CD4-positive, alpha-beta memory T cell (primary cell): ENCODE results near the gene TCERG1L. TPM values are rescaled to one million over a fixed set of nuclear protein-coding genes. Genes with fewer than 3 reads are reported as not detected.

Experiments
- CTCF ChIA-PET: fragments of 350-600 bp; sonication (Branson Sonifier 250); formaldehyde crosslinking; loops from one replicate; lab custom pipeline; 2021; ENCODE audit warnings: inconsistent platforms; ENCODE audit not compliant: partially characterized antibody; lab: Charles Lee
- POLR2A ChIA-PET: fragments of 350-600 bp; sonication (Branson Sonifier 250); formaldehyde crosslinking; loops from one replicate; lab custom pipeline; 2021; ENCODE audit not compliant: partially characterized antibody; lab: Charles Lee
- DNase-seq, 5 donors: peaks; one replicate each; pipeline versions ENCODE4 v3.0.0 to v3.0.0-alpha.2; 2020 to 2022; ENCODE audit warnings: mixed read lengths in 1 of 5
- H3K27ac ChIP-seq: one replicate; pipeline ENCODE4 v1.7.0; 2013; ENCODE audit warnings: low read depth, low read length
- H3K27me3 ChIP-seq: 2 replicates; pipeline ENCODE4 v1.7.0; 2013; ENCODE audit warnings: mild to moderate bottlenecking, low read length, moderate library complexity; ENCODE audit not compliant: insufficient read depth
- H3K36me3 ChIP-seq: 2 replicates; pipeline ENCODE4 v1.7.0; 2013; ENCODE audit warnings: mild to moderate bottlenecking, low read length, moderate library complexity; ENCODE audit not compliant: insufficient read depth
- H3K4me1 ChIP-seq: 2 replicates; pipeline ENCODE4 v1.7.0; 2013; ENCODE audit warnings: mild to moderate bottlenecking, low read length, moderate library complexity; ENCODE audit not compliant: insufficient read depth
- H3K4me3 ChIP-seq, 2 donors: one replicate each; pipeline ENCODE4 v1.7.0; 2013; ENCODE audit warnings: low read length in 2 of 2, mild to moderate bottlenecking in 1 of 2
- H3K9me3 ChIP-seq, 2 donors: one replicate each; pipeline ENCODE4 v1.7.0; 2013; ENCODE audit warnings: low read length in 2 of 2, control low read depth in 1 of 2; ENCODE audit not compliant: control insufficient read depth in 1 of 2
- H3K27ac Mint-ChIP-seq, 7 donors: one replicate each; pipeline ENCODE4 v1.8.0; 2020 to 2021; ENCODE audit warnings: mixed read lengths in 7 of 7, mild to moderate bottlenecking in 6 of 7, inconsistent platforms in 3 of 7, moderate library complexity in 3 of 7
- H3K27me3 Mint-ChIP-seq, 2 donors: one replicate each; pipeline ENCODE4 v1.8.0; 2020 to 2021; ENCODE audit warnings: mixed read lengths in 2 of 2
- H3K36me3 Mint-ChIP-seq, 2 donors: one replicate each; pipeline ENCODE4 v1.8.0; 2020 to 2021; ENCODE audit warnings: mixed read lengths in 2 of 2, inconsistent platforms in 1 of 2, mild to moderate bottlenecking in 1 of 2
- H3K4me1 Mint-ChIP-seq, 4 donors: one replicate each; pipeline ENCODE4 v1.8.0; 2020 to 2021; ENCODE audit warnings: mixed read lengths in 4 of 4, mild to moderate bottlenecking in 1 of 4
- H3K4me3 Mint-ChIP-seq, 8 donors: one replicate each; pipeline ENCODE4 v1.8.0; 2020 to 2021; ENCODE audit warnings: mixed read lengths in 8 of 8, mild to moderate bottlenecking in 7 of 8, moderate library complexity in 6 of 8, inconsistent platforms in 3 of 8
- H3K9me3 Mint-ChIP-seq, 8 donors: one replicate each; pipeline ENCODE4 v1.8.0; 2020 to 2021; ENCODE audit warnings: mixed read lengths in 8 of 8, mild to moderate bottlenecking in 5 of 8, inconsistent platforms in 3 of 8, moderate library complexity in 1 of 8
- intact Hi-C: fragments of 100-400 bp; cut with micrococcal nuclease; formaldehyde crosslinking; loops from one replicate; pipeline ENCODE4 v1.15.1; 2023
- polyA plus RNA-seq, 2 donors: library from polyadenylated mRNA; unstranded; fragments of 300-500 nt; fragmentation: Illumina TruSeq; gene quantifications; one replicate each; pipeline ENCODE4 v1.2.3, GENCODE V29; 2021
- total RNA-seq, 2 experiments: library from RNA; stranded (reverse); gene quantifications; one replicate each; pipeline ENCODE4 v1.2.3, GENCODE V29; 2021

The TCERG1L gene
- total and polyA plus RNA-seq, 4 experiments from 2014 or later = not detected

DNA sequence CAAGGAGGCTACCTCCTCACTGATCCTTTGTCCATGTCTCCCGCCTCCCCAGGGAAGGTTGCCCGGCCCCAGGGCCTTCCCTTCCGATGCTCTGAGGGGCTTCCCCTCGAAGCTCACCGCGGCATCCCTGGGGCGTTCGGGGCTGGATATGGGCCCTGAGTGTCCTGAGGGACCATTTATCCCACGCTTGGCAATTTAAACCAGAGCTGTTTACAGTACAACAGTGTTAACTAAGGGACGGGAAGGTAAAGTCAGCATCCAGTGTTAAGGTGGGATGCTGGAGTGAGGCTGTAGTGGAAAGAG, 92.0 kb downstream of the TCERG1L start:
- no peak overlapping the region for H3K4me3 Mint-ChIP-seq
- DNase-seq = no peak

DNA sequence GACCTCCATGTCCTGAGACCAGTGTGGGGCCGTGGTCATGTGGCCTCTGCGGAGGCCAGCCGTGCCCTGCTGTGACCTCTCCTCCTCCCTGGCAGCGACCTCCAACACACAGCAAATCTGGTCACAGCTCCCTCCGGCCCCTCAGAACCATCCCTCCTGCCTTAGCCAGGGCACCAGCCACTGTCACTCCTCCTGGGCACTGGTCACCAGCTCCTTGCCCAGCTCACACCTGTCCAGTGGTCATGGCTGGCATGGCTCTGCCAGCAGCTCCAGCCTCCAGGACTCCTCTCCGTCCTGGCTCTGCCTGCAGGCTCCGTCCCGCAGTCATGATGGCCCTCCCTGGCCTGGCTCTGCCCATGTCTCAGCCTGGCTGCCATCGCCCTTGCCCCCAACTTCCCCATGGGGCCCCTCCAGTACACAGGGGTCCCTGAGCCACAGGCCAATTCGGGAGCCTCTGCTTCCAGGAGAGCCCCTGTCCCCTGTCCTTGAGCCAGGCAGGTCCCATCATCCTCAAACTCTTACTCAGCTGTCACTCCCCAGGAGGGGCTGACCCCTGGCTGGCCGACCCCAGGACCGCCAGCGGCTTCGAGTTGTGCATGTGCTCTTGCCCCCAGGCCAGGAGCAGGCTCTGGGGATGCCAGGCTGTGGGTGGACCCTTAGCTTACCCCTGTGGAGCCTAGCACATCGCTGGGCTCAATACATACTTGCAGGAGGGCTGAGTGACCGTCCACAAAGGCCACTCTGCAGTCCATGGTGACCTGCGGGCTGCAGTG, 92.5 kb downstream of the TCERG1L start:
- H3K9me3 Mint-ChIP-seq = peaks cover 0 to 6% (median 0%) of the 10 kb centered on the region in 8 donors
- H3K27me3 Mint-ChIP-seq = peaks cover 0 to 1% of the 10 kb centered on the region in 2 donors
- DNase-seq = no peak

More for the DNA sequence above, 92.0 kb downstream of the TCERG1L start:
- H3K9me3 ChIP-seq = no peaks in the 10 kb centered on the region
- ChIA-PET POLR2A (no interaction called here), CTCF (no interaction called here)
- no peak overlapping the region for H3K4me3 ChIP-seq
- no peaks in the 10 kb centered on the region for H3K36me3 ChIP-seq
- Mint-ChIP-seq H3K4me1 (no peaks in the 10 kb centered on the region), H3K27ac (no peak overlapping the region), H3K9me3 (peaks cover 0 to 6% (median 0%) of the 10 kb centered on the region in 8 donors), H3K36me3 (no peaks in the 10 kb centered on the region), H3K27me3 (no peaks in the 10 kb centered on the region)
- no peaks in the 10 kb centered on the region for H3K4me1 ChIP-seq
- H3K27ac ChIP-seq = no peak overlapping the region
- H3K27me3 ChIP-seq = no peaks in the 10 kb centered on the region
- intact Hi-C loops = no loop called here

DNA sequence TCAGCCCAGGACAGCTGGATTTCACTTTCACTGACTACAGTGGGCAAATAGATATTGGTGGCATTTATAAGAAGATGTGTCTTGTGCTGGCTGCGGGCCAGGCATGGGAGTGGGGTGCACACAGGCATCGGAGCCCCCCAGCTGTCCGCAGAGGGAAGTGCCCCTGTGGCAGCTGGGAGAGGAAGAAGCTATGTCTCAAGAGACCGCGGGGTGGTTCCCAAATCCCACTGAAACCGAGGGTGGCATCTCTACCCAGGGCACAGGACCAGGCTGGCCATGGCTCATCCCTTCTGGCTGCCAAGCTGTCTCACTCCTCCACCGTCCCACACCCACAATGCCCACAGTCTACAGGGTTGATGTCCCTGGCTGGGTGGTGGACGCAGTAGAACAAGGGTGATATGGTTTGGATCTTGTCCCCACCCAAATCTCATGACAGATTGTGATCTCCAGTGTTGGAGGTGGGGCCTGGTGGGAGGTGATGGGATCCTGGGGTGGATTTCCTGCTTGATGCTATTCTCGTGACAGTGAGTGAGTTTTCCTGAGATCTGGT, 94.8 kb downstream of the TCERG1L start:
- H3K4me1 Mint-ChIP-seq = no peaks in the 10 kb centered on the region
- no peak overlapping the region for H3K4me3 ChIP-seq
- H3K9me3 ChIP-seq = no peaks in the 10 kb centered on the region
- no peaks in the 10 kb centered on the region for H3K36me3 ChIP-seq
- intact Hi-C loops = no loop called here
- DNase-seq = no peak
- H3K27me3 Mint-ChIP-seq = peaks cover 0 to 1% of the 10 kb centered on the region in 2 donors
- H3K27ac Mint-ChIP-seq = no peak overlapping the region
- no peaks in the 10 kb centered on the region for H3K4me1 ChIP-seq
- H3K27me3 ChIP-seq = no peaks in the 10 kb centered on the region
- no peak overlapping the region for H3K4me3 Mint-ChIP-seq
- H3K27ac ChIP-seq = no peak overlapping the region
- ChIA-PET POLR2A (no interaction called here), CTCF (interaction anchor here (0.8 kb wide), 1 partner anchor 16 kb away, joined by 3 read pairs; no protein-coding TSS in a partner anchor)
- no peaks in the 10 kb centered on the region for H3K36me3 Mint-ChIP-seq
- peaks cover 0 to 3% (median 0%) of the 10 kb centered on the region in 8 donors for H3K9me3 Mint-ChIP-seq

More for the DNA sequence above, 92.5 kb downstream of the TCERG1L start:
- Mint-ChIP-seq H3K27ac (no peak overlapping the region), H3K36me3 (no peaks in the 10 kb centered on the region), H3K4me1 (no peaks in the 10 kb centered on the region), H3K4me3 (no peak overlapping the region)
- Histone ChIP-seq H3K36me3 (no peaks in the 10 kb centered on the region), H3K27me3 (no peaks in the 10 kb centered on the region), H3K4me1 (no peaks in the 10 kb centered on the region), H3K27ac (no peak overlapping the region), H3K4me3 (no peak overlapping the region), H3K9me3 (no peaks in the 10 kb centered on the region)
- CTCF ChIA-PET = no interaction called here
- intact Hi-C loops = no loop called here
- POLR2A ChIA-PET = no interaction called here

DNA sequence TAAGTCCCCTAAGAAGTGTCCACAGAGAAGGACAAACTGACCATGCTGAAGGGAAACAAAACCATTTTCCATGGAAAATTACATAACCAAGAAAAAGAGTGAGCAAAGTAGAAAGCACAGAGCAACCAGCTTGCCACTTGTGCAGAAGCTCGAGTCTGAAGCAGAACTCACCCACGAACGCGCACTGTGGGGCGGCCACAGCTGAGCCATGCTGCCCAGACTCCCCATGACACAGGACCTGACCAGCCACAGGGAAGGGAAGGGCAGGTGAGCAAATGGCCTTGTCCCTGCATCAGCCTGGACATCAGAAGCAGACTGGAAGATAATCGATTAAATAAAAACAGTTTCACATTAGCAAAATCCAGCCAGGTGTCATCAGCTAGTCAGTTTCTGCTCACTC, 95.7 kb downstream of the TCERG1L start:
- Mint-ChIP-seq H3K27ac (no peak overlapping the region), H3K4me1 (no peaks in the 10 kb centered on the region), H3K27me3 (peaks cover 0 to 1% of the 10 kb centered on the region in 2 donors), H3K9me3 (peaks cover 0 to 3% (median 0%) of the 10 kb centered on the region in 8 donors), H3K36me3 (no peaks in the 10 kb centered on the region), H3K4me3 (no peak overlapping the region)
- Histone ChIP-seq H3K27ac (no peak overlapping the region), H3K9me3 (no peaks in the 10 kb centered on the region), H3K27me3 (no peaks in the 10 kb centered on the region), H3K4me3 (no peak overlapping the region), H3K4me1 (no peaks in the 10 kb centered on the region), H3K36me3 (no peaks in the 10 kb centered on the region)
- no peak for DNase-seq
- ChIA-PET CTCF (interaction anchor here (0.8 kb wide), 1 partner anchor 15 kb away, joined by 3 read pairs; no protein-coding TSS in a partner anchor), POLR2A (no interaction called here)
- intact Hi-C loops = no loop called here

DNA sequence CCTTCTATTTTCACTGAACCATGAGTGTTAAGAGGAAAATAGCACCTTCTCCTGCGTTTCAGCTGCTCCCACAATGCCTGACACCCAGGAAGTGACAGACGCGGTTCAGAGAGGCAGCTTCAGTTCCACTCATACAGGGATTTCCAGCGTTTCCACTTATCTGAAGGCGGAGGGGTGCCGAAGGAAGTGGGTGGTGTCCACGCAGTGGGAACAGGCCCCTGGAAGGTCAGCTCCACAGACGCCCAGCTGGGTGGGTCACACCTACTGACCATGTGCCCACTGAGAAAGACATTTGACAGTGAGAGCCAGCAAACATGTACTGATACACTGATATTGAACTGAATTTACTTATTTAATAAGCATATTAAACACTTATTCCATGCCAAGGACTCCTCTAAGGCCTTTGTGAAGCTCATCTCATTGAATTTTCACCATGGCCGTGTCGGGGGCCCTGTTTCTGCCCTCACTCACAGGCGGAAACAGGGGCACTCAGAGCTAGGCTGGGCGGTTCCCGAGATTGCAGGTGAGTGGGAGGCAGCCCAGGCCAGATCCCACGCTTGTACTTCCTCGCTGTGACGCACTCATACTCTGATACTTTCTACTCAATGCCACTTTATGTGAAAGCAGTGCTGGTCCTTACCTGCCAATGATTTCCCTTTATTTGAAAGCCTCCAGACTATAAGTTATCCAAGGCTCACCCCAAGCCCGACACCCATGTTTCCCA, 96.8 kb downstream of the TCERG1L start:
- no peaks in the 10 kb centered on the region for H3K4me1 Mint-ChIP-seq
- Histone ChIP-seq H3K4me3 (no peak overlapping the region), H3K9me3 (no peaks in the 10 kb centered on the region), H3K27me3 (no peaks in the 10 kb centered on the region), H3K36me3 (no peaks in the 10 kb centered on the region), H3K4me1 (no peaks in the 10 kb centered on the region), H3K27ac (no peak overlapping the region)
- peaks cover 0 to 1% of the 10 kb centered on the region in 2 donors for H3K27me3 Mint-ChIP-seq
- no peak overlapping the region for H3K4me3 Mint-ChIP-seq
- H3K9me3 Mint-ChIP-seq = peaks cover 0 to 3% (median 0%) of the 10 kb centered on the region in 8 donors
- CTCF ChIA-PET = no interaction called here
- H3K27ac Mint-ChIP-seq = no peak overlapping the region
- intact Hi-C loops = no loop called here
- POLR2A ChIA-PET = no interaction called here
- no peak for DNase-seq
- H3K36me3 Mint-ChIP-seq = no peaks in the 10 kb centered on the region

DNA sequence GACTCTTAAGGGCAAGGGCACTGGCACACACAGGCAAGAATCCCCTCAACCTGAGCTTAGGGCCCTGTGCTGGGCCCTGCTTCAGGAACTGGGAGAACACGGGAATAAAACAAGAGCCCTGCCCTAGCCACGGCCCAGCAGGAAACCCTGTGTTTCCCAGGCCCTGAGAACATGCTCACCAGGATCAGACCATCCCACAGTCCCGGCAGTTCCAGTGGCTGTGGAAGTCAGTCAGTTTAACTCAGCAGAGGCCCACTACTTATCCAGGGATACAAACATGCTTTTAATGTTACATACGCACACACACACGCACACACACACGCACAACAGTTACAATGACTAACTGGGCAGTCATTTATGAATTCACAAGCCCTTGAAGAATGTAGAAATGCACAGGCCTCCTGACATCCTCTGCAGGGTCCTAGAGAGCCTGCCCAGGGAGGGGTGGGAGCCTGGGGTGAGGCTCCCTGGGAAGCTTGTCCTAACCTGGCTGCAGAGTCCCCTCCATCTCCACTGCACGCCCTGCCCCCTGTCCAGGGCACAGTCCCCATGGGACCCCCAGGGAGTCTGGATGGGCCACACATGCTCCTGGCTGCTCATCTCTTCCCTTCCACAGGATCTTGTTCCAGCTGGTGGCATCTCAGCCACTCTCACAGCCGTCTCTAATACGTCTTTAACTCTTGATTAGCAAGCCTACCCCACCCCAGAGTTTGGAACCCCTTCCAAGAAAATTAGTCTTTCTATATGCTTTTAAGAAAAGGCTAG, 97.6 kb downstream of the TCERG1L start:
- Histone ChIP-seq H3K9me3 (no peaks in the 10 kb centered on the region), H3K4me3 (no peak overlapping the region), H3K27ac (no peak overlapping the region), H3K36me3 (no peaks in the 10 kb centered on the region), H3K4me1 (no peaks in the 10 kb centered on the region), H3K27me3 (no peaks in the 10 kb centered on the region)
- no peak for DNase-seq
- Mint-ChIP-seq H3K9me3 (peaks cover 0 to 3% (median 0%) of the 10 kb centered on the region in 8 donors), H3K27ac (no peak overlapping the region), H3K4me3 (no peak overlapping the region), H3K4me1 (no peaks in the 10 kb centered on the region), H3K27me3 (peaks cover 0 to 1% of the 10 kb centered on the region in 2 donors), H3K36me3 (no peaks in the 10 kb centered on the region)
- CTCF ChIA-PET = no interaction called here
- POLR2A ChIA-PET = no interaction called here
- intact Hi-C loops = no loop called here
